Daoy (cell line): ENCODE measurements around the gene PKM. TPM values are rescaled to one million over a fixed set of nuclear protein-coding genes. Genes with fewer than 3 reads are reported as not detected.

Experiments used
- DNase-seq: peaks from one replicate; pipeline ENCODE4 v3.0.0-alpha.2; 2015; ENCODE audit warnings: low read depth
- total RNA-seq: library from RNA; depleted of rRNA; stranded (reverse); fragments of >200 nt; shearing (Covaris generic); gene quantifications from 2 replicates; pipeline ENCODE4 v1.2.3, GENCODE V29; 2014

Gene PKM
- total RNA-seq, 1 experiment from 2014 or later = 1,777 TPM

DNA sequence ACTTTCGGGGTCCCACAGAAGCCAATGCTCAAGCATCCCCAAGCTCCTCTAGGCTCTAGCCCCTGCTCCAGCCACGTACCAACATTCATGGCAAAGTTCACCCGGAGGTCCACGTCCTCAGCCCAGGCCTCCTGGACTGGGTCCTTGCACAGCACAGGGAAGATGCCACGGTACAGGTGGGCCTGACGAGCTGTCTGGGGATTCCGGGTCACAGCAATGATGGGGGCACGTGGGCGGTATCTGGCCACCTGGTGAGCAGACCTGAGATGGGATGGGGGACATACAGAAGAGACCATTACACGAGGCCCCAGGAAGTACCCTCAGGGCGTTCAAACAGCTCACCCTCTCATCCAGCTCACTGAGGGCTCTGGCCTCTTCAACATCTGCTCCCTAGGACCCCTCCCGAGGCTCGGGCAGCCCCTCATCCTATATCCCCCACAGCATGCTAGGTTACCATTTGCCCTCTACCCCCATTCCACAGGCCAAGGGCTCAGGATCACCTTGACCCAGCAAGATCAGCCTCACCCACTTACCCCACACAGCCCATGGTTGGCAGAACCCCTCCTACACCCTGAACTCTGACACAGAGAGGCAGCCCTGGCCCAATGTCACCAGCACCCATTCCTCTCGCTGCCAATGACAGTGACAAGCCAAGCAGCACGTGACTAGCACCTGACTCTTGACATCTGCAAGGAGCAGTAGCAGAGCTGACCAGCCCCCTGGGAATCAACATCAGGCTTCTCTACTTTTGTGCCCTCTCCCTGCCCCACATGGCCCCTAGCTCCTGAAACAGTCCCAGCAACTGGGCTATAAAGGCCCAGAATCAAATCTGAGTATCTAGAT is 30.4 kb downstream of the PKM start:
- DNase-seq = no peak

DNA sequence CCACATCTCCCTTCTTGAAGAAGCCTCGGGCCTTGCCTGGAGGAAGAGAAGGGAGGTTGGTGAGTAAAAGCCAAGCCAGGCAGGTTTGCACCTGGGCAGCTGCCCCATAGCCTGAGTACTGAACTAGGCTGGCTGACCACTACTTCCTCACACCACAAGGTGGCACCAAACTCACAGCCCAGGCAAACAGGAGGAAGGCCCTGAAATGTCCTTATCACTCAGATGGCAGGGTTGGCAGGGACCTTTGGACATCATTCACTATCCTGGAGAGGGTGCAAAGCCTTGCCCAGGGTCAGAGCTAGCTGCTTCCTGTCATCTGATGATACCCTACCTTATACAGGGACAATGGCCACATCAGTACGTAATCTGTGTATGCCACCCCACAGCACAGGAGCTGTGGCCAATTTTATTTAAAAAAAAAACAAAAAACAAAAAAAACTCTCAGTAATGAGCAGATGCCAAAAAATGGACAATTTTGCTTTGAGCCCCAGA is 31.2 kb downstream of the PKM start:
- DNase-seq = peak; percentile 78

DNA sequence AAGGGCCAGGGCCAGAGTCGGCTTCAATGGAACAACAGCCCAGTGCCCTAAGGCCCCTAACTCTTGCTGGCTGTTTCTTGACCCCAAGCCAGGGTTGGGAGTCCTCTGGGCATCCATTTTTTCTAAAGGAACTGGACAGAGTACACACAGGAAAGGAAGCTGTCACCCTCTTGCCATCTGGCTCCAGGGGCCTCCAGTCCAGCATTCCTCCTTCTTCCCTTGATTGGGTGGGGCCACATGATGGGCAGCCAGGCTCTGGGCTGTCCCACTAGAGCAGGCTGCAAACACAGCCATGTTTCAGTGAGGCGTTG is 31.8 kb downstream of the PKM start:
- DNase-seq = no peak

GRCh38 chr15:72198356-72199204 is 32.4 kb downstream of the PKM start:
- DNase-seq = no peak

DNA sequence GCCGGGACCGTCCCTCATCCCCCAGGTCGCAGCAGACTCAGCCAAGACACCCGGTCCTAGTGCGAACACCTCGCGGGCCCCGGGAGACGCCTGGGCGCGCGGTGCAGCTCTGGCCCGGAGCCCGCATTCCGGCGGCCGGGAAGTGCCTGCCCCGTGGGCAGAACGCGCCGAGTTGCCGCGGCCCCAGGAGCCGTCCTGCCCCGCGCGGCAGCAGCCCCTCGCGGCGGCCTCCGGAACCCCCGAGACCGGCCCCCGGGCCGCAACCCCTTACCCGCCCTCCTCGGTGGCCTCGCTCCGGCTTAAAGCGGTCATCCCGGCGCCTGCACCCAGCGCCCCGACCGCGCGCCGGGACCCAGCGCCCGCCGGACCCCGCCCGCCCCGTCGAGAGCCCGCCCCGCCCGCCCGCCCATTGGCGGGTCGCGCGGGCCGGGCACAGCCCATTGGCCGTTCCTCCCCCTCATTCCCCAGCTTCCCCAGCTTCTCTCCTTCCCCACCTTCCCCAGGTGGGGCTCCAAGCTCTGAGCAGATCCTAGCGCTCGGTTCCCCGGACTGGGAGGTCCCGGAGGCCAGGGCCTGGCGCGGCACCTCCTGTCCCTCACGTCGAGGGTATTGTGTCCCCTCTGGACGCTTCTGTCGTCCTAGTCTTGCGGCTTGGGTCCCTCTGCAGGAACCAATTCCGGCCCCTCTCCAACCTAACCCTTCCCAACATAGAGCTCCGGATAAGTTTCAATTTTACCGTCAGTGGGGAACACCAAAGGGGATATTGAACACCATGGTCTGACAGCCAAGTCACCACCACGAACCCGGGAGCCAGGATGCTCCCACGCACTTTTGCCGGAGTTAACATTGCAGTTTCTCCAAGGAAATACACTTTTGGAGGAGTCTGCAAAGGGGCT is 33.3 kb downstream of the PKM start, which contains the start of gene GRAMD2A:
Gene GRAMD2A, minus strand, starts transcription at position 328 of the 896 bp plus-strand sequence.
- DNase-seq = peak; percentile 73

DNA sequence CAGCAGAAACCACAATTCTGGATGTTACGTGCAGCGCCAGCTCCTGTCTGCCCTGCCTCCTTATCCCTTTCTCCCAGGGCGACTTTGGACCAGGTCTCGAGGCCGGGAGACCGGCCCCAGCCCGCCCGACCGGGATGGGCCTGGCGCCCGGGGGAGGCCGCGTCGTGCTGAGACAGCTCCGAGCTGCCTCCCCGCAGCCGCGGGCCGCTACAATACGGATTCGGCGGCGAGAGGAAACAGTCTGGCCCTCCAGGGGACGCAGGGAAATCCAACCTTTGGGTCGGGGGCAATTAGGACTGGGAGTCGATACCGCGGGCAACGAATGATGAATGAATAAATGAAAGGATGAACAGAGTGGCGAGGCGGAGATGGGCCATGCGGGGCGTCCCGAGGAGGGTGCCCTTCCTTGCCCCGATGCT is 33.9 kb downstream of the PKM start:
- no peak for DNase-seq

GRCh38 chr15:72196409-72197040 is 34.5 kb downstream of the PKM start:
- no peak for DNase-seq

DNA sequence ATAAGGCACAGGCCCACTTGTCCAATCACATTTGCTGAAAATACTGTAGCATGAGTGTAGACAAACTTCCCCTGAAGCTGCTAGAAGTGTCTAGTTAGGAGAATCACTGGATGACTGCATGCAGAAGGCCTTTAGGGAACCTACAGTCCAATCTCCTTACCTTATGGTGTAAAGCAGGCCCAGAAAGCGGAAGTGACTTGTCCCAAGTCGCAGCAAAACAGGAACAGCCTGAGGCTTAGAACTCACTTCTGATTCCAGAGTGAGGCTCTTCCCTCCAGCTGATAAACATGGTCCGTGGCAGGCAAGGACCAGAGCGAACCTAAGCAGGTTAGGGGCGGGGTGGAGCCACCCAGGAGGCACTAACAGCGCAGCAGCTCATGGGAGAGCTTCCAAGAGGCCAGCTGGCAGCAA is 35.9 kb downstream of the PKM start:
- no peak for DNase-seq

GRCh38 chr15:72193836-72194396 is 37.1 kb downstream of the PKM start:
- no peak for DNase-seq

- DNase-seq = no peak
Measured at GRCh38 chr15:72192416-72192815, 38.6 kb downstream of the PKM start.

DNA sequence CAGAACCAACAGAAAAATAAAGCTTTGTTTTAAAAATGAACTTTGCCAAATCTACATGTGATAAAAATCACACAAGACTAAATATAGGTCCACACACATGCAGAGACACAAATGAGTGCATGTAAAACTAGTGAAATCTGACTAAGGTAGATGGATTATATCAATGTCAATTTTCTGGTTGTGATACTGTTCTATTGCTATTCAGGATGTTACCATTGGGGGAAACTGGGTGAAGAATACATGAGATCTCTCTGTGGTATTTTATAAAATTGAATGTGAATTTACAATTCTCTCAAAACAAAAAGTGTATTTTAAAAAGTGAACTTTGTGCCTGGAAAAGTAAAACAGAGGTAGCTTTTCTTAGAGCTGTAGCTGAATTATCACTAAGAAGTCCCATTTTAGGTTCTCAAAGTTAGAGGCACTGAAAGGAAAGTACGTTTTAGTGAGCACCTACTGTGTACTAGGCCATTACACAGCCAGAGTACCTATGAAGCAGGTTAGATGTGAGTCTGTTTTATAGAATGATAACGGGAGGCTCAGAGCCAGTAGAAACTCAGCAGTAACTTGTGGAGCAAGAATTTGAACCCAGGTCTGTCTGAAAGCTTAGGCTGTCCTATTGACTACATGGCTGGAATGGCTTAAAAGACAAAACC is 41.6 kb downstream of the PKM start:
- no peak for DNase-seq

GRCh38 chr15:72184165-72184811 is 46.7 kb downstream of the PKM start:
- peak; percentile 50 for DNase-seq

GRCh38 chr15:72183781-72184164 is 47.2 kb downstream of the PKM start:
- DNase-seq = no peak

GRCh38 chr15:72182673-72183072 is 48.3 kb downstream of the PKM start:
- DNase-seq = no peak

GRCh38 chr15:72182244-72182643 is 48.7 kb downstream of the PKM start:
- DNase-seq = no peak

DNA sequence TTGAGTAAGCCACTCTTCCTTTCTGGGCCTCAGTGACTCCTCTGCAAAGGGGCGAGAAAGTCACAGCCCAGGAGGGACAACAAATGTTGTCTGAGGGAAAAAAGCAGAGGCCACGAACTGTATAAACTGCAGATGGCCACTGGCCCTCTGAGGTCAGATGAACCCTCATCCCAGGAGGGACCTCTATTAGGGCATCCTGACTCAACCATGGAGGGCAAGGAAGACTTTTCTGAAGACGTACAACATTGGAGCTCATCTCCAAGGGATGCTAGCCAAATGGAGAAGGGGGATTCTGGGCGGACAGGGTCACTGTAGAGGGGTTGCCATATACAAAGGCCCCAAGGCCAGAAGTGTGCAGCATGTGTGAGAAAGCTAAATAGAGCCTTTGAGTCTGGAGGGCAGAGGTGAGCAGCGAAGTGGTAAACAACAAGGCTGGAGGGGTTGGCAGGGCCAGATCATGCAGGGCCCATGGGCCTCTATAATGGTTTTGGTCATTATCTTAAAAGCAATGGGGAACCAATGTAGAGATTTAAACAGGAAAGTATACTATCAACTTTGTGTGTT is 50.1 kb downstream of the PKM start:
- DNase-seq = no peak

DNA sequence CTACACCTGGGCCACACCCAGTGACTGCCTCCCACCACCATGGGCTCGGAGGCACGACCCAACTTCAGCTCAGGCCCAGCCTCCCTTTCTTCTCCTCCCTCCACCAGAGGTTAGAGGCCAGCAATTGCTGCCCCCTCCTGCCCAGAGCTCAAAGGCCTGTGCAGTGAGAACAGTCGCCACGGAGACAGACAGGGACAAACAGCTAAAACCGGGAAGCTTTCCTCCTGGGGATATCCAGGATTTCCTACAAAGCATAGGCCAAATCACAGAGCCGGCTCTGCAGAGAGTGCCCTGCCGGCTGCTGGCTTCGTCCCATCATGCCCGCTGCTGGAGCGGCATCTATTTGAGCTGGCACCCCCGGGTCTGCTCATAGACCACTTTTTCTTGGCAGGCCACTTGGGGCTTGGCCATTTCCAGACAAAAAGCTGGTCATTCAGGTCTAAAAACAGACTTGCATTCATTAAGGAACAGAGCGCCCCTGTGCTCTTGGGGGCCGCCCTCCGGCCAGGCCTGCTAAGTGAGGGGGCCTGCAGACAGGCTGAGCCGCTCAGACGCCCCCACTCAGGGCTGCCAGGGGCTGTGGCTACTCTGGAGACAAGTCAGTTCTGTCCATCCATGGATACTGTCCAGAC is 50.9 kb downstream of the PKM start:
- no peak for DNase-seq

GRCh38 chr15:72178976-72179585 is 51.9 kb downstream of the PKM start:
- no peak for DNase-seq

- no peak for DNase-seq
Measured at GRCh38 chr15:72176743-72177142, 54.2 kb downstream of the PKM start.
